Measurements from ENCODE around the gene FAM117A.

GRCh38 chr17:49692751-49693150, 71.2 kb downstream of the FAM117A start:
- TF ChIP-seq CTCF (IDR thresholded peaks at IDR 0.05; ENCODE audit: poor library complexity) (no peak), EZH2 (IDR thresholded peaks at IDR 0.05; ENCODE audit: borderline replicate concordance) (no peak)
